ENCODE measurements around the gene CROCC2.

CROCC2 gene

GRCh38 chr2:240959214-240959940 is 53.2 kb downstream of the CROCC2 start:
- no peak for DNase-seq

GRCh38 chr2:240959941-240960308 is 53.8 kb downstream of the CROCC2 start:
- no peak for DNase-seq

GRCh38 chr2:240960309-240960970 is 54.3 kb downstream of the CROCC2 start:
- peak in 1 of 2 experiments; percentile 14 for DNase-seq

GRCh38 chr2:240960971-240961876 is 55.1 kb downstream of the CROCC2 start:
- DNase-seq = no peak

GRCh38 chr2:240961910-240962299 is 55.8 kb downstream of the CROCC2 start:
- no peak for DNase-seq

- no peak for DNase-seq
Measured at GRCh38 chr2:240962300-240963064, 56.3 kb downstream of the CROCC2 start.

GRCh38 chr2:240963065-240963867 is 57.1 kb downstream of the CROCC2 start:
- no peak for DNase-seq

GRCh38 chr2:240963868-240964703 is 58.0 kb downstream of the CROCC2 start:
- no peak for DNase-seq

- DNase-seq = no peak
Measured at GRCh38 chr2:240964704-240965295, 58.7 kb downstream of the CROCC2 start.

- no peak for DNase-seq
Measured at GRCh38 chr2:240965296-240965904, 59.3 kb downstream of the CROCC2 start.

GRCh38 chr2:240965905-240966456 is 59.8 kb downstream of the CROCC2 start:
- no peak for DNase-seq

GRCh38 chr2:240966457-240966905 is 60.3 kb downstream of the CROCC2 start:
- DNase-seq = no peak

GRCh38 chr2:240966906-240967680 is 61.0 kb downstream of the CROCC2 start:
- no peak for DNase-seq

GRCh38 chr2:240967681-240968621 is 61.8 kb downstream of the CROCC2 start:
- DNase-seq = no peak

GRCh38 chr2:240968731-240969624 is 62.8 kb downstream of the CROCC2 start:
- no peak for DNase-seq

- DNase-seq = no peak
Measured at GRCh38 chr2:240970104-240970503, 64.0 kb downstream of the CROCC2 start.

- DNase-seq = no peak
Measured at GRCh38 chr2:240970816-240971215, 64.7 kb downstream of the CROCC2 start.
